Measurements from ENCODE around the gene SCUBE1.

Gene SCUBE1

GRCh38 chr22:43210631-43211515 is 132.3 kb downstream of the SCUBE1 start:
- DNase-seq = no peak

- no peak for DNase-seq
Measured at GRCh38 chr22:43209971-43210370, 133.2 kb downstream of the SCUBE1 start.

- no peak for DNase-seq
Measured at GRCh38 chr22:43209523-43209890, 133.7 kb downstream of the SCUBE1 start.

GRCh38 chr22:43208703-43209522 is 134.3 kb downstream of the SCUBE1 start:
- DNase-seq = no peak

GRCh38 chr22:43207849-43208702 is 135.1 kb downstream of the SCUBE1 start:
- no peak for DNase-seq

GRCh38 chr22:43207386-43207785 is 135.8 kb downstream of the SCUBE1 start:
- DNase-seq = no peak

- DNase-seq = no peak
Measured at GRCh38 chr22:43206509-43207161, 136.5 kb downstream of the SCUBE1 start.

- peak in 1 of 2 experiments; percentile 27 for DNase-seq
Measured at GRCh38 chr22:43205748-43206508, 137.2 kb downstream of the SCUBE1 start.

GRCh38 chr22:43205261-43205691 is 137.9 kb downstream of the SCUBE1 start:
- DNase-seq = peak in 1 of 2 experiments; percentile 25

GRCh38 chr22:43203471-43203981 is 139.6 kb downstream of the SCUBE1 start:
- DNase-seq = no peak

- DNase-seq = no peak
Measured at GRCh38 chr22:43202756-43203410, 140.3 kb downstream of the SCUBE1 start.

GRCh38 chr22:43202326-43202725 is 140.8 kb downstream of the SCUBE1 start:
- DNase-seq = no peak

- DNase-seq = no peak
Measured at GRCh38 chr22:43201486-43202219, 141.5 kb downstream of the SCUBE1 start.

- DNase-seq = no peak
Measured at GRCh38 chr22:43200555-43200954, 142.6 kb downstream of the SCUBE1 start.

GRCh38 chr22:43200031-43200430 is 143.1 kb downstream of the SCUBE1 start:
- DNase-seq = no peak

- no peak for DNase-seq
Measured at GRCh38 chr22:43199541-43199940, 143.6 kb downstream of the SCUBE1 start.

GRCh38 chr22:43198936-43199335 is 144.2 kb downstream of the SCUBE1 start:
- DNase-seq = no peak

GRCh38 chr22:43198126-43198525 is 145.0 kb downstream of the SCUBE1 start:
- DNase-seq = no peak

GRCh38 chr22:43197271-43197941 is 145.8 kb downstream of the SCUBE1 start:
- DNase-seq = no peak

Measured in stimulated activated CD4-positive, alpha-beta T cell treated with anti-CD3 and anti-CD28 coated beads, Interleukin-4, amount 100 ng/mL, for 4 hours (primary cell).